Epidermal melanocyte (primary cell): ENCODE measurements around the gene SLC35G2.
"Not testable (repeated sequence)": the region's sequence is repeated elsewhere in the genome, so short reads cannot be mapped to it uniquely, and the experiment has no call there.

ENCODE experiments used
- DNase-seq: peaks from one replicate; pipeline ENCODE4 v3.0.0; 2011; ENCODE audit warnings: low spot score; ENCODE audit not compliant: insufficient read length

Gene SLC35G2

DNA sequence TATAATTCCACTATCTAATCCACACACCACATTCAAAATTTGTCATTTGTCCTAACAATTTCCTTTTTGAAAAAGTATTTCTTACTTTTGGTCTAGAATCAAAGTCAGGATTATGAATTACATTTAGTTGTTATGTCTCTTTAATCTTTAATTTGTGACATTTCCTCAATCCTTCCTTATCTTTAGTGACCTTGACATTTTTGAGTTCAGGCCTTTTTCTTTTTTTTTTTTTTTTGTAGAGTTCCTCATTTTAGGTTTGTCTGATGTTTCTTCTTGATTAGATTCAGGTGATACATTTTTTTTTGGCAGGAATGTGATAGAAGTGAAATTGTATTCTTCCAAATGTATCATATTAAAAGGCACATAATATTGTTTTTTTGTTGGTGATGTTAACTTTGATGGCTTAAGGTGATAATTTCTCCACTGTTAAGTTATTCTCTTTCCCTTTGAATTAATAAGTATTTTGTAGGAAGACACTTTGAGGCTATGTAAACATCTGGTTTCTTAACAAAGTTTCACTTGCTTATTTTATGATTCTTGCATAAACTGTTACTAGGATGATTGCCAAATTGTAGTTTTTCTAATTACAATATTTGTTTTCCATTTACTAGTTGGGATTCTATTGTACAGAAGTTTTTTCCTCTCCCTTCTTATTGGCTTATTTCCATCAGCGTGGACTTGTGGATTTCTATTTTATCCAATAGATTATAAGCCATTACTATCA, 16.3 kb downstream of the SLC35G2 start:
- no peak for DNase-seq

DNA sequence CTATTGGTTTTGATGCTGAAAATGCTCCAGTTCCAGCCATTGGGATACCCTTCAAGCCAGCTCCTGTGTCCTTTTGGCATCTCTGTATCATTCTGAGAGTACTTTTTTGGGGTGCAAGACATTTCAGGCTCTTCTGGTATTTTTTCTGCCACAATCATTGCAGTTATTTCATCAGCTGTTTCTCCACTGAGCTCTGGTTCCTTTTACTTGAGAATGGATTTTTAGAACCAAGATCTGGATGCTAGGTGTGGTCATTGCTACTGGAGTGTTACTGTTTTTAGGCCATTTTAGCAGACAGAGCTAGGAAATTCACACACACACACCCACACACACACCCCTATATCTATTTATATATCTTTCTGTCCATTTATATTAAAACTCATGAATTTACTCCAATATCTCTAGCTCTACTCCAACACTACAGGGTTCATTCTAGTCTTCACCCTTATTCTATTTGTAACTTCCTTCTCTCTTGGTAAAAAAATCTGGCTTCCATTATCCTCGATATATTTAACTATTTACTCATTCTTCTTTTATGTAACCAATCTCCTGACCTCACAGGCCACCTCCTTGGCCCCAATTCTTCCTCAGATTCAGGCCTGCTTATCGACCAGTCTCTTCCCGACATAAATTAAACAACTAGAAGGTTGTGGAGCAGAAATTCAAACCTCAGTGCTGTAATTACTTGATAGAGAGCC, 17.0 kb downstream of the SLC35G2 start:
- DNase-seq: no peak

DNA sequence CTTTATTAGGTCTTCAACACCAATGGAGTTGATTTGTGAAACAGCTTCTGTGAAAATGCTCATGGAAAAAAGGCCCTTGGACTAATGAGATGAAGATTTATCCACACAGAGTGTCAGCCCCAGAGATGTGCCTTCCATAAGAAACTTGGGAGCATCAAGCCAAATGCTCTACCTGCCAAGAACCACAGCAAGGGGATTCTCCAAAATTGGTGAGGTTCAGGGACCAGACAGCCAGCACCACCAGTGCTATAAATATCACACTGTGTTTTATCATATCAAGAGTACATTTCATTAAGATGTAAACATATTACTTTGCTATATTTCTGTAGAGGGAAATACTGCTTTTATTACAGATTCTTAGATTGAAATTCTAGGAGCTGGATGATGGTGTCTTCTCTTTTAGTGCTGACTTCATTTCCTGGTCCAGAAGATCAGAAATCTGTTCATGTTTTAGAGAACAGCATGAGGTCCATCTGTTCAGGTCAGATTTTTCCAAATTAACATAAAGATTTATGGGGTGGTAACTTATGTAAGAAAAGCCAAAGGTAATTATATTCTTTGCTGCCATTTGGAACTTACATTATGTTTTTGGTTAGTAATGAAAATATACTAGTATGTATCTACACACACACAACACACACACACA, 17.7 kb downstream of the SLC35G2 start:
- DNase-seq: no peak

DNA sequence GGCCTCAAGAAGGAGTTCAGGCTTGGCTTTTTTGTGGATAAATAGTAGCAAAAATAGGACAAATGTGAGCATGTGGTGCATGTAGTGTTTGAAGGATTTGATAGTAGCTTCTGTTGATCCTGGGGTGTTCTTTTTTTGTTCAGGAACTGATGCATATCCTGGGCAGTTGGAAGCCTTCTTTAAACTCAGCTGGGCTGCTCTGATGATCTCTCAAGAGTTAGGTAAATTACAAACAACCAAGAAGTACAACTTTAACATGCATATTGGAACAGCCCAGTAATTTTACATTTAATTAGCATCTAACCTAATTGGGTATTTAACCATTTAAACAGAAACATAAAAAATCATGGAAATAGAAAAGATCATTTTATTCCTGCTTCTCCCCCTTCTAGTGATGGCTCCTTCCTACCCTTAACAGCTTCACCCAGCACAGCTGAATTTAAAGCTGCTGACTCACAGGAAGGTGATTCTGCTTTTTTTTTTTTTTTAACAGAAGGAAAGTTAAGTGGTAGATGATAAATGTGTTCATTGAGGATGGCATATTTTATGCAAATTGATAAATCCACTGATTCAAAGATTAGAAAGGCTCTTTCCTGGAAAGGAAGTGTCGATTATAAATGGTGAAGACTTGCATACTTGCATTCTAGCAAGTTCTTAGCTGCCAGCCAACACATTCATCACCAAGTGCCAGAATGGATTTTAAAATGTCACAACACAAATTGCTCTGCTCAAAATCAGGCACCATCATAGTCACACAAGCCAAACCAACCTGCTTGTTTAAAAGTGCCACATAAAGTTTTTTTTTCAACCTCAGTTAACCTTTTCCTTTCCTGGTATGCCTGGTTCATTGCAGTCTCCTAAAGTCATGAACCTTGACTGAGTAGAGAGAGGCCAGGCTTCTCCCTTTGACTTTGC, 20.0 kb downstream of the SLC35G2 start:
- DNase-seq: no peak

DNA sequence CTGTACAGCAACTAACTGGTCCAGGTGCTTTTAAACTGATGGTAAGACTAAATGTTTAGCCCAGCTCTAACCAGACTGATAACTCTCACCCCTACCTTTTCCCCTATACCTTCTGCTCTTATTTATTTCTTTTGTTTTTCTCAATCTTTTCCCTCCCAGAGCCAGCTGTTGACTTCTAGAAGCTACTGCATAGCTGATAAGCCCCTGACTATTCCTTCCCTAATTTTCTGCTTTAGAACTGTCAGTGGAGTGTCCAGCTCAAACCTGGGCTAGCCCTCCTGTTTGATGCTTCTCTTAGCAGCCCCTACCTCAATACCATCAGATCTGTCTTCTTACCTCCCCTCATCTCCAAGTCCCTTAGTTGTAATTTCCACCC, 20.6 kb downstream of the SLC35G2 start:
- DNase-seq: no peak

DNA sequence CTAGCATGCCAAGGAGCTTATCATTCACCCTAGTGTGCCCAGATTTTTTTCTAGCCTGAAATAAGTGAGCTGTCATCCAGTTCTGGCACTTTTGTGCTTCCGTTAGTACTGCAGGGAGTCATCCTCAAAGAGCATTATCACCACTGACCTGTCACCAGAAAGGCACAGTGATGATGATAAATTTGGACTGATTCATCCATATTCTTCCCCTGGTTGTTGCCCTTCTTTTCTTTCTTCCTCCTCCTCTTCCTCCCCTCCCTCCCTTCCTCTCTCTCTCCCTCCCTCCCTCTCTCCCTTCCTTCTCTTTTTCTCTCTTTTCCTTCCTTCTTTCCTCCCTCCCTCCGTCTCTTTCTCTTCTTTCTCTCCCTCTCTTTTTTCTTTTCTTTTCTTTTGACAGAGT, 21.3 kb downstream of the SLC35G2 start:
- DNase-seq: no peak

DNA sequence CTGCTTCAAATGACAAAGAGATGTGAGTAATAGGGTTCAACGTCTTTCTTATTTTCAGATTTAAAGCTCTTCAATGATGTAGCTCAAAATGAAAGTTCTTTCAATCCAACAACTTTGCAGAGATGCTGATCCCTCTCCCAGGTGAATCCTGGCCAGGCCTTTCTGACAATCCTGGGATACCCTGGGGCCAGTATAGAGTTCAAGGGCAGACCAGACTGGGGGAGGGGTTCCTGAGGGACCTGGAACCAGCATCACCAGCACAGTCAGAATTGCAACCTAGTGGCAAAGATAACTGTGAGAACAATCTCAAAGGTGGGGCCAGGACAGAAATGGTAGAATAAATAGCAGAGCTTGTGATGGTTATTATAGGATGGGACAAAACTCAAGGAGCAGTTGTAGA, 23.4 kb downstream of the SLC35G2 start:
- DNase-seq: no peak

DNA sequence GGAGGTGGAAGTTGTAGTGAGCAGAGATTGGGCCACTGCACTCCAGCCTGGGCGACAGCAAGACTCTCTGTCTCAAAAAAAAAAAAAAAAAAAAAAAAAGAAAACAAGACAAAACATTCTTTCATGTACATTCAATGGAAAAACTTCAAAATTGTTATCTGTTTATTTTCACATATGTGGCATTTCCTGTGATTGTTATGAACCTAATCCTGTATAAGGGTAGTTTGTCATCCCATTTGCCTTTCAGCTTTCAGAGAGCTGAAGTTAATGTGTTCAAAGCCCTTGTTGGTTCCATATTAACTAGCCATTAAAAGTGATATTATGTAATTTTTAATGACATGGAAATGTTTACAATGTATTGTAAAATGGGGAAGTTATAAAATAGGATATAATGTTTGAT, 25.8 kb downstream of the SLC35G2 start:
- no peak for DNase-seq

DNA sequence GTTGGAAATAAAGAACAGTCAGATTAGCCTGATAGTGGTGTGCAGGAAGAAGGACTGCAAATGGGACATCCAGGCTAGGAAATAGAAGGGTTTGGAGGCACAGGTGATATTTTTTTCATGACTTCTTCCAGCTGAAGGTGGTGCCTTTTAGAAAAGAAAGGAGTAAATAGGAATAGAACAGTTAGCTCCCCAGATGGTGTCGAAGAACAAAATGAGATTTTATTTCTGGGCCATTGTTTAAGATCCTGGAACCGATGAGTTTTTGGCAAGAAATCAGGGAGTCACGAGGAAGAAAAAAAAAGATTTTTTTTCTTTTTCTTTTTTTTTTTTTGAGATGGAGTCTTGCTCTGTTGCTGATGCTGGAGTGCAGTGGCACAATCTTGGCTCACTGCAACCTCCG, 33.3 kb downstream of the SLC35G2 start:
- DNase-seq: no peak

DNA sequence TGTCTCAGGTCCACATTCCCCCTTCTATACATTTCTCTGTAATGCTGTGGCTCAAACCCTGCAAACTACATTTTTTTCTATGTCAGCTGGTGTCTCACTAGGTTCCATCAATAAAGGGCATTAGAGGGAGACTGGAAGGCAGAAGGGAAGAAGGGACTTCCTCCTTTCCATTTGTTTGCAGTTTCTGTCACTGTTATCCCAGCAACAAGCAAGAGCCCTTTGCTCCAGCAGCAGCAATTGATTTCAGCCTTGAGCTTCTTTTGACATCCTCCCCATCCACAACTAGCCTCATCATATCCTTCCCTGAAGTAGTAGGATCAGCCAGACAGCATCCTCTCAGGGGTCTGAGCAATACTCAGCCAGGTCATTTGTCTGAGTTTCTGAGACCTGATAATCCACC, 37.7 kb downstream of the SLC35G2 start:
- DNase-seq: no peak

DNA sequence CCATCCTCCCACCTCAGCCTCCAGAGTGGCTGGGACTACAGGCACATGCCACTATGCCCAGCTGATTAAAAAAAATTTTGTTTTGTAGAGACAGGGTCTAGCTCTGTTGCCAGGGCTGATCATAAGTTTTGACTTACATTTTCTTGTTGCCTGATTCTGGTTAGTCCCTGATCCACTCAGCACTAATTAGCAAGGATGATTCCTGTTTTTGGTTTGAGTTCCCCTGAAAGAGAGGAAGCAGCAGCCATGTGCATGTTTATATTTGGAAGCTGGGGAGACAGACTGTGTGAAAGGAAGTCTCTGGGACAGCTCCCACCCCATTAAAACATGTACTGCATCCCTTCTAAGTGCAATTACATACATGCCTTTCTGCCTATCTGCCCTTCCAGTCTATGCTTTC, 39.5 kb downstream of the SLC35G2 start:
- DNase-seq: no peak

DNA sequence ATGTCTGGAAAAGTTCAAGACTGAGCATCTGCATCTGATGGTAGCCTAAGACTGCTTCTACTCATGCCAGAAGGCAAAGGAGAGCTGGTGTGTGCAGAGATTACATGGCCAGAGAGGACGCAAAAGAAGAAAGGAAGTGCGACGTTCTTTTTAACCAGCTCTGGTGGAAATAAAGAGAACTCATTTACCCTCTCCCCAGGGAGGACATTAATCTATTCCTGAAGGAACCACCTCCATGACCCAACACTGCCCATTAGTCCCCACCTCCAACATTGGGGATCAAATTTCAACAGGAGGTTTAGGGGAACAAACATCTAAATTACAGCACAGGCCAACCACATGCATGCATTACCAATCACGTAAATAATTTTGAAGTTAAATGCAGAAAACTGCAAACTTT, 41.6 kb downstream of the SLC35G2 start:
- no peak for DNase-seq

DNA sequence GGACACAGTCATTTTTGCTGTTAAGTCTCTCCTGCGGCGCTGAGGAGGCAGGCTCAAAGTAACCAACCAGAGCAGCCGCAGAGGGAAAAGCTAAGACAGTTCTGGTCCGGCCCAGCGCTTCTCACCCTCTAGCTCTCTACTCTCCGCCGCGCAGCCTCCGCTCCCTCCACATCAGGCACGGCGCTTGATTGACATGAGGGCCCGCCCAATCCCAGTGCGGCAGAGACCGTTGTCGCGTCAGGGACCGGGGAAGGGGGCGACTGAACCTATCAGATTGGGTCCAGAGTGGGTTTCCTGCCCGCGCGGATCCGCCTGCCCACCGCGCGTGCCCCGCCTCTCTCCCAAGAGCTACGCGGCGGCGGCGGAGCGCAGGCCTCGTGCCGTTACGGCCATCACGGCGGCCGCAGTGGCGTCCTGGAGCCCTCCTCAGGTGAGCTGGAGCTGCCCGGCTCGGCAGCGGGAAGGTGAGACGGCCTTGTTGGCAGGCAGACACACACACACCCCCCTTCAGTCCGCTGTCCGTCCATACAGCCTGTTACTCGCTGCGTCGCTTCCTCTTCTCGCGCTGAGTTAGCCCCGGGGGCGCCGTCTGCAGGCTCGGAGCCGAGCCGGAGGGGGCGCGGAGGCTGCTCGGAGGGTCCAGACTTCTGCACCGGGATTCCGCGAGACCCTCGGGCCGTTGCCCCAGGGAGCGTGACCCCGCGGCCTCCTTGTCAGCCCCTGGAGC, 43.1 kb downstream of the SLC35G2 start, which contains the start of gene NCK1:
NCK1 (plus strand) TSS at position 319 of the 727 bp plus-strand sequence. CDS start 65,794 bp downstream, outside the sequence.
- DNase-seq: peak; percentile 95

DNA sequence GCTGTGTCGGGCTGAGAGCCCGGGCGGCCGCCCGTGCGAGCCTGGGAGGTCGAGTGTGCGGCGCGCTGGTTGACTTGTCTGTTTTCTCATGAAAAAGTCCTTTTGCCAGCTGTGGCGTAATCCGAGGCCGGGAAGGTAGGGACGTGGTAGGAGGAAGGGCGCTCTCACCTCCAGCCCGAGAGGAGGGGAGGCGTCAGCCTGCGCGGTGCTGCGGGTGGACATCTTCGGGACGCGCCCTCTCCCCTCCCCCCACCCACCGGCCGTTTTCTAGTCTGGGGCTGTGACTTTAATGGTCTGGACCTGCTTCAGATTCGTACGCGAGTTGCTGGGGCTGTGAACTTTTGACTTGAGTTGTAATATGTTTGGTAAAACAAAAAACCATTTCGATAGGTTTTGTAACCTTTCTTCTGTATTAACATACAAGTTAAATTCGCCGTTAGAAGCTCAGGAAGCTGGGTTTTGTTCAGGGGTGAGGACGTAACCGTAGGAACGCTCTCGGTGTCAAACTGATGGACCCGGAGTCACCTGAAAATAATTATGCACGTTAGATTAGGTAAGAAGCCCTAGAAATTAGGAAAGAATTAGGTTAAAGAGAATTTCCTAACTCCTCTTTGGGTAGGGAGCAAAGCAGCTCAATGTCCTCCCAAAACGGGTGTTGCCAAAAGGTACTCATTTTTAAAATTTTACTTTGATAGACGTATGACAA, 43.8 kb downstream of the SLC35G2 start:
- no peak for DNase-seq

DNA sequence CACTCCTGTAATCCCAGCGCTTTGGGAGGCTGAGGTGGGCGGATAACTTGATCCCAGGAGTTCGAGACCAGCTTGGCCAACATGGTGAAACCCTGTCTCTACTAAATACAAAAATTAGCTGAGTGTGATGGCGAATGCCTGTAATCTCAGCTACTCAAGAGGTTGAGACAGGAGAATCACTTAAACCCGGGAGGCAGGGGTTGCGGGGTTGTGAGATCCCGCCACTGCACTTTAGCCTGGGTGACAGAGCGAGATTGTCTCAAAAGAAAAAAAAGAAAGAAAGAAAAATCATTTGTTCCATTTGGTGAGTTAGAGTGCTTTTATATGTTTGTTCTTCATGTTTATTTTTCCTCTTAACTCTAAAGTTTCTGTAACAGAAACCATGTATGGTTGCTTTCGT, 50.4 kb downstream of the SLC35G2 start:
- no peak for DNase-seq

DNA sequence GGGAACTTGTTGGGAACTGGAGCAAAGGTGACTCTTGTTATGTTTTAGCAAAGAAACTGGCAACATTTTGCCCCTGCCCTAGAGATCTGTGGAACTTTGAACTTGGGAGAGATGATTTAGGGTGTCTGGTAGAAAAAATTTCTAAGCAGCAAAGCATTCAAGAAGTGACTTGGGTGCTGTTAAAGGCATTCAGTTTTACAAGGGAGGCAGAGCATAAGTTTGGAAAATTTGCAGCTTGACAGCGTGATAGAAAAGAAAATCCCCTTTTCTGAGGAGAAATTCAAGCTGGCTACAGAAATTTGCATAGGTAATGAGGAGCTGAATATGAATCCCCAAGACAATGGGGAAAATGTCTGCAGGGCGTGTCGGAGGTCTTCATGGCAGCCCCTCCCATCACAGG, 53.3 kb downstream of the SLC35G2 start:
- not testable (repeated sequence) for DNase-seq

DNA sequence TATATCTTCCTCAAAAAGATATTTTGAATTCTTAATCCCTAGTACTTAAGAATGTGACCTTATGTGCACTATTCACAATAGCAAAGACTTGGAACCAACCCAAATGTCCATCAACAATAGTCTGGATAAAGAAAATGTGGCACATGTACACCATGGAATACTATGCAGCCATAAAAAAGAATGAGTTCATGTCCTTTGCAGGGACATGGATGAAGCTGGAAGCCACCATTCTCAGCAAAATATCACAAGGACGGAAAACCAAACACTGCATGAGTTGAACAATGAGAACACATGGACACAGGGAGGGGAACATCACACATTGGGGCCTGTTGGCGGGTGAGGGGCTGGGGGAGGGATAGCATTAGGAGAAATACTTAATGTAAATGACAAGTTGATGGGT, 60.6 kb downstream of the SLC35G2 start:
- not testable (repeated sequence) for DNase-seq

DNA sequence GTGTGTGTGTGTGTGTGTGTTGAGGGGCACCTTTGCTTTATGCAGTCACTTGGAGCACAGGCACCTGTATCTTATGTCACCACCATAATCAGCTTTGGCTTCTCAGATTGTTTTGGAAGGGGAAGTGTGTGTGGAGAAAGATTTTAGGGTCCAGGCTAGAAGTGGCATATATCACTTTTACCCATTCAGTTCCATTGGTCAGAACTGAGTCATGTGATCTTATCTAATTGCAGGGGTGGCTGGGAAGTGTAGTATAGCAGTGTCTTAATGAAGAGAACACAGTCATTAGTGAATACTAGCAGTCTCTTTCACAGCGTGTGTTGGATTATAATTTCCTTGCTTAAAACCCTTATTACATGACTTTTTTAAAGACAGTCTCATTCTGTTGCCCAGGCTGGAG, 63.6 kb downstream of the SLC35G2 start:
- no peak for DNase-seq

DNA sequence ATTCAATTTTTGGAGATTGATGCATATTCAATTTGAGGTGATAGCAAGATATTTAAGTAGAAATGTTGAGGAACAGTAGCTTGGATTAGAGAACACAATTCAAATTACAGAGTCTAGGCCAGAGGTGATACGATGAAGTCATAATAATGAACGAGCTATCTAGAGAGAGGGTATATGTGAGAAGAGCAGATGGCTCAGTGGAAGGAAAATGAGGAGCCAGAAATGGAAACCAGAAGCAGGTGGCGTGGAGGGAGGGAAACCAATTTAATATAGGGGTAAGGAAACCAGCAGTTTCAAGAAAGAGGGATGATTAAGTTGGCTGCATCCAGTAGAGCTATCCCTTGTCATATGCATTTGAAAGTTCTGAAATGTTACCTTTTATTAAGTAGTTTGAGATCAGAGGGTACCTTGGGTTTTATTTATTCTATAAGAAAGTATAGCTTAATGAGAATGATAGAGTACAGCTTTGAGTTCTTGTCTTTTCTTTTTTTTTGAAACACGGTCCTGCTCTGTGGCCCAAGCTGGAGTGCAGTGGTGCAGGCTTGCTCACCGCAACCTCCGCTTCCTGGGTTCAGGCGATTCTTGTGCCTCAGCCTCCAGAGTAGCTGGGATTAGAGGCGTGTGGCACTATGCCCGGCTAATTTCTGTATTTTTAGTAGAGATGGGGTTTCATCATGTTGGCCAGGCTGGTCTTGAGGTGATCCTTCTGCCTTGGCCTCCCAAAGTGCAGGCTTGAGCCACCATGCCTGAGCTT, 65.2 kb downstream of the SLC35G2 start:
- no peak for DNase-seq
